ENCODE results near the gene GBE1.

DNA sequence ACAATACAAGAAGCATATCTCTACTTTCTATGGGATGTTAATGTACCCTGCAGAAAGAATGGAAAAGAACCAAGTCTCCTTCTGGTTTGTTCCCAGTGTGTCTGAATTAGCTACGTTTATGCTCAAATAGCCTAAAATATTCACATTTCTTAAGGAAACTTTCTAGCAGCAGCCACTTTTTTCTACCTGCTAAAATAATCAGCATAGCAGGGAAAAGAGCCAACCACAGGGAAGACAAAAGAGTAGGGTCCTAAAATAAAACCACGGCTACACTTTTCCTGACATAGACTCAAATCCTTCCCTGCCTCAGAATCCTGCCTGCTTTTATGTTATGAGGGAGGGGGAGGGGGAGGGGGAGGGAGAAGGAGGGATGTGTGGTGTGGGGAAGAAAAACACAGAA is 136.7 kb downstream of the GBE1 start:
- TF ChIP-seq, protein P1, sequence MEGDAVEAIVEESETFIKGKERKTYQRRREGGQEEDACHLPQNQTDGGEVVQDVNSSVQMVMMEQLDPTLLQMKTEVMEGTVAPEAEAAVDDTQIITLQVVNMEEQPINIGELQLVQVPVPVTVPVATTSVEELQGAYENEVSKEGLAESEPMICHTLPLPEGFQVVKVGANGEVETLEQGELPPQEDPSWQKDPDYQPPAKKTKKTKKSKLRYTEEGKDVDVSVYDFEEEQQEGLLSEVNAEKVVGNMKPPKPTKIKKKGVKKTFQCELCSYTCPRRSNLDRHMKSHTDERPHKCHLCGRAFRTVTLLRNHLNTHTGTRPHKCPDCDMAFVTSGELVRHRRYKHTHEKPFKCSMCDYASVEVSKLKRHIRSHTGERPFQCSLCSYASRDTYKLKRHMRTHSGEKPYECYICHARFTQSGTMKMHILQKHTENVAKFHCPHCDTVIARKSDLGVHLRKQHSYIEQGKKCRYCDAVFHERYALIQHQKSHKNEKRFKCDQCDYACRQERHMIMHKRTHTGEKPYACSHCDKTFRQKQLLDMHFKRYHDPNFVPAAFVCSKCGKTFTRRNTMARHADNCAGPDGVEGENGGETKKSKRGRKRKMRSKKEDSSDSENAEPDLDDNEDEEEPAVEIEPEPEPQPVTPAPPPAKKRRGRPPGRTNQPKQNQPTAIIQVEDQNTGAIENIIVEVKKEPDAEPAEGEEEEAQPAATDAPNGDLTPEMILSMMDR (IDR thresholded peaks at IDR 0.05; ENCODE audit: low read depth, low read length): no peak
- TF ChIP-seq EZH2phosphoT487 (IDR thresholded peaks at IDR 0.05; ENCODE audit: low read depth): no peak
